PFSK-1 (cell line): ENCODE data around the gene LTF.

Experiments
- FOXP2 ChIP-seq: optimal IDR thresholded peaks from 2 replicates; pipeline ENCODE3; 2011; ENCODE audit warnings: borderline replicate concordance, control low read depth, inconsistent platforms; ENCODE audit not compliant: insufficient read depth; ENCODE audit errors: extremely low read length, extremely low read depth
- POLR2AphosphoS5 ChIP-seq: IDR thresholded peaks from 2 replicates; pipeline ENCODE4 v1.6.1; 2012; ENCODE audit warnings: low read depth, mild to moderate bottlenecking, control low read depth, low read length, moderate library complexity
- REST ChIP-seq, 2 experiments: IDR thresholded peaks; 2 replicates each; pipeline versions ENCODE4 v1.6.1 to v1.8.0; 2011 to 2012; ENCODE audit warnings: low read depth in 2 of 2, low read length in 2 of 2, control low read depth in 1 of 2, inconsistent platforms in 1 of 2, mild to moderate bottlenecking in 1 of 2, moderate library complexity in 1 of 2; ENCODE audit not compliant: insufficient read depth in 1 of 2
- SIN3A ChIP-seq: IDR thresholded peaks from 2 replicates; pipeline ENCODE4 v1.6.1; 2012; ENCODE audit warnings: mild to moderate bottlenecking, low read length, moderate library complexity, borderline replicate concordance; ENCODE audit not compliant: insufficient read depth
- TAF1 ChIP-seq: IDR thresholded peaks from 2 replicates; pipeline ENCODE4 v1.6.1; 2012; ENCODE audit warnings: low read length, control low read depth, borderline replicate concordance; ENCODE audit not compliant: insufficient read depth

LTF gene

GRCh38 chr3:46393011-46393410 lies 71.7 kb downstream of the LTF start:
- no peak for TF ChIP-seq FOXP2
- no peak for TF ChIP-seq SIN3A
- TF ChIP-seq TAF1: no peak
- TF ChIP-seq REST (IDR thresholded peaks at IDR 0.05; ENCODE audit: insufficient read depth in 1 of 2, low read depth in 2 of 2, low read length in 2 of 2): no peak
- no peak for TF ChIP-seq POLR2AphosphoS5

- TF ChIP-seq TAF1: no peak
- no peak for TF ChIP-seq FOXP2
- no peak for TF ChIP-seq SIN3A
- TF ChIP-seq POLR2AphosphoS5: no peak
- TF ChIP-seq REST (IDR thresholded peaks at IDR 0.05; ENCODE audit: insufficient read depth in 1 of 2, low read depth in 2 of 2, low read length in 2 of 2): no peak
These were observed 75.4 kb downstream of the LTF start for GRCh38 chr3:46389306-46389705.

GRCh38 chr3:46386205-46386604 lies 78.5 kb downstream of the LTF start:
- no peak for TF ChIP-seq POLR2AphosphoS5
- TF ChIP-seq REST (IDR thresholded peaks at IDR 0.05; ENCODE audit: insufficient read depth in 1 of 2, low read depth in 2 of 2, low read length in 2 of 2): no peak
- TF ChIP-seq FOXP2: no peak
- no peak for TF ChIP-seq SIN3A
- TF ChIP-seq TAF1: no peak
